ENCODE results near the gene ZBTB45.

ZBTB45 gene

GRCh38 chr19:58563034-58563573, 43.5 kb upstream of the ZBTB45 start:
- TF ChIP-seq MAX (IDR thresholded peaks at IDR 0.05; ENCODE audit: low read depth, low read length): no peak
- TF ChIP-seq, protein P1, sequence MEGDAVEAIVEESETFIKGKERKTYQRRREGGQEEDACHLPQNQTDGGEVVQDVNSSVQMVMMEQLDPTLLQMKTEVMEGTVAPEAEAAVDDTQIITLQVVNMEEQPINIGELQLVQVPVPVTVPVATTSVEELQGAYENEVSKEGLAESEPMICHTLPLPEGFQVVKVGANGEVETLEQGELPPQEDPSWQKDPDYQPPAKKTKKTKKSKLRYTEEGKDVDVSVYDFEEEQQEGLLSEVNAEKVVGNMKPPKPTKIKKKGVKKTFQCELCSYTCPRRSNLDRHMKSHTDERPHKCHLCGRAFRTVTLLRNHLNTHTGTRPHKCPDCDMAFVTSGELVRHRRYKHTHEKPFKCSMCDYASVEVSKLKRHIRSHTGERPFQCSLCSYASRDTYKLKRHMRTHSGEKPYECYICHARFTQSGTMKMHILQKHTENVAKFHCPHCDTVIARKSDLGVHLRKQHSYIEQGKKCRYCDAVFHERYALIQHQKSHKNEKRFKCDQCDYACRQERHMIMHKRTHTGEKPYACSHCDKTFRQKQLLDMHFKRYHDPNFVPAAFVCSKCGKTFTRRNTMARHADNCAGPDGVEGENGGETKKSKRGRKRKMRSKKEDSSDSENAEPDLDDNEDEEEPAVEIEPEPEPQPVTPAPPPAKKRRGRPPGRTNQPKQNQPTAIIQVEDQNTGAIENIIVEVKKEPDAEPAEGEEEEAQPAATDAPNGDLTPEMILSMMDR (IDR thresholded peaks at IDR 0.05; ENCODE audit: low read depth, low read length): no peak
- no peak for TF ChIP-seq MYC (IDR thresholded peaks at IDR 0.05; ENCODE audit: low read depth, low read length)
- TF ChIP-seq POLR2A (IDR thresholded peaks at IDR 0.05; ENCODE audit: extremely low read depth, insufficient read length): no peak
- no peak for DNase-seq (ENCODE audit: low read depth)
- H3K4me3 ChIP-seq (ENCODE audit: low read depth, low read length): no peak overlapping the region

- no peak for TF ChIP-seq MAX (IDR thresholded peaks at IDR 0.05; ENCODE audit: low read depth, low read length)
- TF ChIP-seq POLR2A (IDR thresholded peaks at IDR 0.05; ENCODE audit: extremely low read depth, insufficient read length): no peak
- H3K4me3 ChIP-seq (ENCODE audit: low read depth, low read length): no peak overlapping the region
- DNase-seq (ENCODE audit: low read depth): no peak
These were observed 42.8 kb upstream of the ZBTB45 start for GRCh38 chr19:58562122-58563033.

DNA sequence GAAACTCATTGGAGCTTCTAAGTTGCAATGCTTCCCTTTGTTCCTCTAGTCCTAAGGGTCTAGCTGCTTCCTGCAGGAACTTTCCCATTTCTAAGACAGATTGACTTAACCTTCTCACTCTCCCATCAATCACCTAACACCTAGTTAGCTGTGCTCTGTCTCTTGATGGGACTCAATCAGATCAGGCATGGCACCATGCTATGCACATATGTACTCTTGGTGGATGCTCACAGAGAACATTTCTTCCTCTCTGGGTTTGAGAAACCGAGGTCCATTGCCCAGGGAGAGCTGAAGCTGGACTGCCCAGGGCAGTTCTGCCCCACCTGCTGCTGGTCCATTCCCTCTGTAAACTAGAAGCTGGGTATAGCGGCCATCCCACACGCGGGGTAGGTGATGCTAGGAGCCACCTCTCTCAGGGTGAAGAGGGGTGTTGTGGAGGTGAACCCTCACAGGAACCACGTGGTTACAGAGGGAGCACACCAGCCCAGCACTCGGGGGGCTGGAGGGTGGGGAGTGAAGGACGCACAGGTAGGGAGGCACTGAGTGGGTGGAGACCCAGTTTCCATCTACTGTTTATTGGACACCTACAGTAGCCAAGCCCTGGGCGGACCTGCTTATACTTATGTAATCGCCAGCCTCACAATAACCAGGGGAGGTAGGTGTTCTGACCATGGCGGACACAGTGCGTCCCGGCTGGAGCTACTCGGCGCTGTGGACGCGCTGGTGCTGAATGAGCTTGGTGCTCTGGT, 41.9 kb upstream of the ZBTB45 start:
- DNase-seq (ENCODE audit: low read depth): no peak
- no peak for TF ChIP-seq MAX (IDR thresholded peaks at IDR 0.05; ENCODE audit: low read depth, low read length)
- TF ChIP-seq MYC (IDR thresholded peaks at IDR 0.05; ENCODE audit: low read depth, low read length): no peak
- TF ChIP-seq, protein P1 (IDR thresholded peaks at IDR 0.05; ENCODE audit: low read depth, low read length): no peak
- TF ChIP-seq POLR2A (IDR thresholded peaks at IDR 0.05; ENCODE audit: extremely low read depth, insufficient read length): no peak
- no peak overlapping the region for H3K4me3 ChIP-seq (ENCODE audit: low read depth, low read length)

- H3K4me3 ChIP-seq (ENCODE audit: low read depth, low read length): no peak overlapping the region
- TF ChIP-seq POLR2A (IDR thresholded peaks at IDR 0.05; ENCODE audit: extremely low read depth, insufficient read length): peak; percentile 6
- TF ChIP-seq, protein P1 (IDR thresholded peaks at IDR 0.05; ENCODE audit: low read depth, low read length): no peak
- no peak for DNase-seq (ENCODE audit: low read depth)
These were observed 41.3 kb upstream of the ZBTB45 start for GRCh38 chr19:58560921-58561320.

- no peak for TF ChIP-seq MYC (IDR thresholded peaks at IDR 0.05; ENCODE audit: low read depth, low read length)
- TF ChIP-seq, protein P1 (IDR thresholded peaks at IDR 0.05; ENCODE audit: low read depth, low read length): no peak
- TF ChIP-seq MAX (IDR thresholded peaks at IDR 0.05; ENCODE audit: low read depth, low read length): no peak
- TF ChIP-seq POLR2A (IDR thresholded peaks at IDR 0.05; ENCODE audit: extremely low read depth, insufficient read length): peak; percentile 8
- H3K4me3 ChIP-seq (ENCODE audit: low read depth, low read length): peak overlapping the region; percentile 87
- DNase-seq (ENCODE audit: low read depth): peak; percentile 11
These were observed 40.6 kb upstream of the ZBTB45 start for GRCh38 chr19:58560007-58560887.

Data from NB4 (cell line).